GM12874 (cell line): ENCODE measurements around the gene NFE2.

ENCODE experiments used
- CTCF ChIP-seq: IDR thresholded peaks from 2 replicates; pipeline ENCODE4 v1.5.1; 2011; ENCODE audit warnings: low read depth, mild to moderate bottlenecking, control low read depth, low read length, moderate library complexity; ENCODE audit not compliant: insufficient read depth

The NFE2 gene

GRCh38 chr12:54300732-54301427 lies at the start of gene NFE2:
NFE2 (minus strand) TSS chr12:54301015; CDS start chr12:54295248, 5,767 bp downstream.
- no peak for TF ChIP-seq CTCF

GRCh38 chr12:54349679-54350078 lies 48.9 kb upstream of the NFE2 start:
- no peak for TF ChIP-seq CTCF

- TF ChIP-seq CTCF: no peak
Observed at GRCh38 chr12:54349036-54349435, 48.2 kb upstream of the NFE2 start.

GRCh38 chr12:54341378-54342300 lies 40.8 kb upstream of the NFE2 start:
- no peak for TF ChIP-seq CTCF

GRCh38 chr12:54340846-54341245 lies 40.0 kb upstream of the NFE2 start:
- TF ChIP-seq CTCF: no peak

- no peak for TF ChIP-seq CTCF
Observed at GRCh38 chr12:54338698-54339296, 38.0 kb upstream of the NFE2 start.
